SK-N-SH treated with all-trans-retinoic acid at 6 μM for 48 hours (cell line): ENCODE measurements around the gene ABCC1.

Source experiments
- ATAC-seq: fragments of 200-7000 bp; cut with Tn5 transposase; 3 replicates; pipeline ENCODE4 v1.9.1; 2020; ENCODE audit warnings: mild to moderate bottlenecking, moderate library complexity
- ARNTL ChIP-seq: fragments of 450-650 bp; formaldehyde crosslinking; IDR thresholded peaks from 2 replicates; pipeline ENCODE4 v1.5.0; 2020; ENCODE audit warnings: low read depth, mild to moderate bottlenecking, moderate library complexity, borderline replicate concordance
- BACH2 ChIP-seq: fragments of 250-450 bp; sonication (Bioruptor Pico); IDR thresholded peaks from 2 replicates; pipeline ENCODE4 v1.9.0; 2021; ENCODE audit warnings: mild to moderate bottlenecking, borderline replicate concordance
- CSDC2 ChIP-seq: fragments of 250-450 bp; sonication (Bioruptor Pico); IDR thresholded peaks from 2 replicates; pipeline ENCODE4 v1.5.0; 2020; ENCODE audit warnings: mild to moderate bottlenecking, moderate library complexity
- ESRRG ChIP-seq: fragments of 250-450 bp; sonication (Bioruptor Pico); IDR thresholded peaks from 2 replicates; pipeline ENCODE4 v1.6.1; 2021; ENCODE audit warnings: mild to moderate bottlenecking
- ISL1 ChIP-seq: fragments of 250-450 bp; sonication (Bioruptor Pico); IDR thresholded peaks from 2 replicates; pipeline ENCODE4 v2.1.2; 2022; ENCODE audit warnings: mild to moderate bottlenecking, moderate library complexity
- OSR1 ChIP-seq: fragments of 250-450 bp; sonication (Bioruptor Pico); IDR thresholded peaks from 2 replicates; pipeline ENCODE4 v1.8.0; 2022; ENCODE audit warnings: moderate library complexity, mild to moderate bottlenecking, inconsistent platforms
- PATZ1 ChIP-seq: fragments of 250-450 bp; sonication (Bioruptor Pico); IDR thresholded peaks from 2 replicates; pipeline ENCODE4 v1.8.0; 2020; ENCODE audit warnings: mild to moderate bottlenecking, moderate library complexity, borderline replicate concordance
- POU6F1 ChIP-seq: fragments of 250-450 bp; sonication (Bioruptor Pico); IDR thresholded peaks from 2 replicates; pipeline ENCODE4 v1.8.0; 2021; ENCODE audit warnings: low read depth, mild to moderate bottlenecking, moderate library complexity, borderline replicate concordance
- PPARA ChIP-seq: fragments of 250-450 bp; sonication (Bioruptor Pico); IDR thresholded peaks from 2 replicates; pipeline ENCODE4 v1.5.0; 2020; ENCODE audit warnings: mild to moderate bottlenecking, borderline replicate concordance
- RARB ChIP-seq: fragments of 250-450 bp; sonication (Bioruptor Pico); IDR thresholded peaks from 2 replicates; pipeline ENCODE4 v1.8.0; 2021; ENCODE audit warnings: mild to moderate bottlenecking, moderate library complexity
- SNAI2 ChIP-seq: fragments of 250-450 bp; sonication (Bioruptor Pico); IDR thresholded peaks from 2 replicates; pipeline ENCODE4 v1.5.0; 2020; ENCODE audit warnings: mild to moderate bottlenecking, moderate library complexity
- TCF4 ChIP-seq: fragments of 250-450 bp; sonication (Bioruptor Pico); IDR thresholded peaks from 2 replicates; pipeline ENCODE4 v1.8.0; 2021; ENCODE audit warnings: mild to moderate bottlenecking, moderate library complexity, borderline replicate concordance
- TOX ChIP-seq: fragments of 250-450 bp; sonication (Bioruptor Pico); IDR thresholded peaks from 2 replicates; pipeline ENCODE4 v1.8.0; 2021; ENCODE audit warnings: mild to moderate bottlenecking, moderate library complexity, borderline replicate concordance
- TSHZ2 ChIP-seq: fragments of 250-450 bp; sonication (Bioruptor Pico); IDR thresholded peaks from 2 replicates; pipeline ENCODE4 v1.5.0; 2020; ENCODE audit warnings: mild to moderate bottlenecking, moderate library complexity
- ZC3H10 ChIP-seq: fragments of 250-450 bp; sonication (Bioruptor Pico); IDR thresholded peaks from 2 replicates; pipeline ENCODE4 v1.5.1; 2021; ENCODE audit warnings: mild to moderate bottlenecking, moderate library complexity
- ZFP3 ChIP-seq: fragments of 250-450 bp; sonication (Bioruptor Pico); IDR thresholded peaks from 2 replicates; pipeline ENCODE4 v1.5.0; 2020; ENCODE audit warnings: mild to moderate bottlenecking, moderate library complexity
- ZFP30 ChIP-seq: fragments of 450-650 bp; formaldehyde crosslinking; IDR thresholded peaks from 2 replicates; pipeline ENCODE4 v1.5.0; 2022; ENCODE audit warnings: mild to moderate bottlenecking, moderate library complexity
- ZNF565 ChIP-seq: fragments of 450-650 bp; formaldehyde crosslinking; conservative IDR thresholded peaks from 2 replicates; pipeline ENCODE4 v1.5.0; 2020; ENCODE audit warnings: low read depth, mild to moderate bottlenecking, moderate library complexity
- ZNF70 ChIP-seq: fragments of 450-650 bp; formaldehyde crosslinking; IDR thresholded peaks from 2 replicates; pipeline ENCODE4 v1.5.0; 2020; ENCODE audit warnings: mild to moderate bottlenecking, moderate library complexity

ABCC1 gene

GRCh38 chr16:16021020-16021419 is 71.6 kb downstream of the ABCC1 start:
- ATAC-seq = no peak
- no peak for TF ChIP-seq RARB
- no peak for TF ChIP-seq ZC3H10
- TF ChIP-seq OSR1 = no peak
- no peak for TF ChIP-seq SNAI2 (CRISPR knock-in tag)
- no peak for TF ChIP-seq ZFP3
- no peak for TF ChIP-seq ISL1 (CRISPR knock-in tag)
- no peak for TF ChIP-seq CSDC2
- TF ChIP-seq POU6F1 (CRISPR knock-in tag) = no peak
- no peak for TF ChIP-seq TCF4 (CRISPR knock-in tag)
- no peak for TF ChIP-seq ZNF70
- TF ChIP-seq TSHZ2 (CRISPR knock-in tag) = no peak
- TF ChIP-seq ESRRG = no peak
- no peak for TF ChIP-seq BACH2 (CRISPR knock-in tag)
- TF ChIP-seq ZNF565 = no peak
- no peak for TF ChIP-seq PATZ1 (CRISPR knock-in tag)
- TF ChIP-seq ARNTL (CRISPR knock-in tag) = no peak
- no peak for TF ChIP-seq TOX
- TF ChIP-seq ZFP30 (CRISPR knock-in tag) = no peak
- TF ChIP-seq, all 23 proteins: peak for 0

GRCh38 chr16:16021646-16021987 is 72.2 kb downstream of the ABCC1 start:
- TF ChIP-seq TCF4 (CRISPR knock-in tag) (no peak), ISL1 (CRISPR knock-in tag) (no peak), SNAI2 (CRISPR knock-in tag) (peak; percentile 66; the same call in 1 of the 2 replicates), RARB (no peak), CSDC2 (no peak)
- TF ChIP-seq, all 23 proteins: peak for 1
- no peak for ATAC-seq

GRCh38 chr16:16021988-16022682 is 72.7 kb downstream of the ABCC1 start:
- TF ChIP-seq TSHZ2 (CRISPR knock-in tag) (peak; percentile 41; the same call in 1 of the 2 replicates), CSDC2 (0 out of 2 replicates have a peak, but pooled peaks have one; percentile 10), RARB (no peak), ZFP3 (no peak), BACH2 (CRISPR knock-in tag) (peak; percentile 86; the same call in 1 of the 2 replicates)
- peak; percentile 97 for ATAC-seq

GRCh38 chr16:16022683-16023064 is 73.3 kb downstream of the ABCC1 start:
- ATAC-seq = no peak; the same call in 2 of the 3 replicates
- no peak for TF ChIP-seq TCF4 (CRISPR knock-in tag)
- TF ChIP-seq CSDC2 = no peak
- TF ChIP-seq PPARA = no peak
